Caco-2 (cell line): ENCODE results near the gene ANKRD36. TPM values are rescaled to one million over a fixed set of nuclear protein-coding genes. Genes with fewer than 3 reads are reported as not detected.
"Not testable (repeated sequence)": the region's sequence is repeated elsewhere in the genome, so short reads cannot be mapped to it uniquely, and the experiment has no call there.

Experiments used
- BruUV-seq: library from RNA; stranded (reverse); fragments of 400-500 nt; replicated peaks from 2 replicates; lab custom pipeline; 2021; lab: Mats Ljungman, UMichigan
- CTCF ChIA-PET: fragments of 300-600 bp; sonication (Branson Sonifier 250); formaldehyde crosslinking; loops from one replicate; lab custom pipeline; 2022; ENCODE audit warnings: antibody characterized with exemption; lab: Charles Lee
- POLR2A ChIA-PET: fragments of 300-600 bp; sonication (Branson Sonifier 250); formaldehyde crosslinking; loops from one replicate; lab custom pipeline; 2022; ENCODE audit warnings: antibody characterized with exemption; lab: Charles Lee
- DNase-seq, 2 experiments: peaks; one replicate each; pipeline versions ENCODE4 v3.0.0 to v3.0.0-alpha.2; 2020 to 2022
- H3K27me3 ChIP-seq: replicated peaks from 2 replicates; pipeline ENCODE4 v1.6.0; 2011; ENCODE audit warnings: low read length; ENCODE audit not compliant: control insufficient read depth, insufficient read depth
- H3K36me3 ChIP-seq: 2 replicates; pipeline ENCODE4 v1.5.1; 2011; ENCODE audit warnings: low read length; ENCODE audit not compliant: control insufficient read depth, insufficient read depth
- H3K4me1 ChIP-seq: fragments of 250-450 bp; sonication (Bioruptor Pico); 2 replicates; pipeline ENCODE4 v1.5.1; 2020; ENCODE audit warnings: mild to moderate bottlenecking
- H3K4me3 ChIP-seq: 2 replicates; pipeline ENCODE4 v1.5.1; 2011; ENCODE audit warnings: low read depth, mild to moderate bottlenecking, control low read depth, low read length
- H3K9me3 ChIP-seq: fragments of 250-450 bp; sonication (Bioruptor Pico); 2 replicates; pipeline ENCODE4 v1.5.1; 2020; ENCODE audit warnings: mild to moderate bottlenecking, moderate library complexity
- H3K27ac Mint-ChIP-seq: one replicate; pipeline ENCODE4 v1.8.0; 2022; ENCODE audit warnings: mixed read lengths; ENCODE audit not compliant: unreplicated experiment
- H3K27me3 Mint-ChIP-seq: one replicate; pipeline ENCODE4 v1.8.0; 2022; ENCODE audit warnings: mixed read lengths; ENCODE audit not compliant: insufficient read depth, unreplicated experiment
- H3K36me3 Mint-ChIP-seq: one replicate; pipeline ENCODE4 v1.8.0; 2022; ENCODE audit warnings: mild to moderate bottlenecking, mixed read lengths; ENCODE audit not compliant: insufficient read depth, unreplicated experiment
- H3K4me1 Mint-ChIP-seq: one replicate; pipeline ENCODE4 v1.8.0; 2022; ENCODE audit warnings: low read depth, mixed read lengths; ENCODE audit not compliant: unreplicated experiment
- H3K4me3 Mint-ChIP-seq: one replicate; pipeline ENCODE4 v1.8.0; 2022; ENCODE audit warnings: mild to moderate bottlenecking, moderate library complexity, mixed read lengths; ENCODE audit not compliant: unreplicated experiment
- H3K9me3 Mint-ChIP-seq: one replicate; pipeline ENCODE4 v1.8.0; 2022; ENCODE audit warnings: mixed read lengths; ENCODE audit not compliant: unreplicated experiment
- intact Hi-C: fragments of 100-400 bp; cut with micrococcal nuclease; formaldehyde crosslinking; loops from one replicate; pipeline ENCODE4 v1.10.0; 2022; ENCODE audit not compliant: unreplicated experiment
- total RNA-seq: library from RNA; stranded (reverse); gene quantifications from 2 replicates; pipeline ENCODE4 v1.2.3, GENCODE V29; 2022
- TF ChIP-seq, protein P1 (sequence below), 2 experiments: fragments of 200-600 bp in 1 of 2; IDR thresholded peaks; 1 replicate in 1 of 2; 2 replicates in 1 of 2; pipeline versions ENCODE4 v1.5.1 to v1.8.0; 2011 to 2022; ENCODE audit warnings: antibody characterized with exemption in 1 of 2, control low read depth in 1 of 2, inconsistent platforms in 1 of 2, low read depth in 1 of 2, low read length in 1 of 2, mild to moderate bottlenecking in 1 of 2, moderate library complexity in 1 of 2; ENCODE audit not compliant: insufficient read depth in 1 of 2, severe bottlenecking in 1 of 2, unreplicated experiment in 1 of 2

Gene ANKRD36
- total RNA-seq, 1 experiment from 2014 or later, result 26.9 TPM

DNA sequence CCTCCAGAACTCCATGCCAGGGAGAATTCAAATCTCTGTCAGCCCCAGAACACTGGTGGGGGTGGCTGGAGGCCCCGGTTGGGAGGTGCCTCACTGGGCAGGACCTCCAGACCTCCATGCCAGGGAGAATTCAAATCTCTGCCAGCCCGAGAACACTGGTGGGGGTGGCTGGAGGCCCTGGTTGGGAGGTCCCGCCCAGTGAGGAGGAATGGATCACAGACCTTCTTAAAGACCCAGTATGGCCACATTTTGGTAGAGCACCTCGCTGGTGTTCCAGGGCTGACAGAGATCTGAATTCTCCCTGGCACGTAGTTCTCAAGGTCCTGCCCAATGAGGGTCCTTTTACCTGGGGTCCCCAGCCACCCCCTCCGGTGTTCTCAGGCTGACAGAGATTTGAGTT is 153.5 kb downstream of the ANKRD36 start:
- intact Hi-C loops, H3K36me3 ChIP-seq, H3K4me1 Mint-ChIP-seq, H3K27me3 Mint-ChIP-seq, POLR2A ChIA-PET, H3K9me3 ChIP-seq, CTCF ChIA-PET, H3K27ac Mint-ChIP-seq, H3K9me3 Mint-ChIP-seq, H3K27me3 ChIP-seq, H3K4me3 Mint-ChIP-seq, H3K4me3 ChIP-seq, H3K4me1 ChIP-seq, BruUV-seq, H3K36me3 Mint-ChIP-seq, DNase-seq: not testable (repeated sequence)

DNA sequence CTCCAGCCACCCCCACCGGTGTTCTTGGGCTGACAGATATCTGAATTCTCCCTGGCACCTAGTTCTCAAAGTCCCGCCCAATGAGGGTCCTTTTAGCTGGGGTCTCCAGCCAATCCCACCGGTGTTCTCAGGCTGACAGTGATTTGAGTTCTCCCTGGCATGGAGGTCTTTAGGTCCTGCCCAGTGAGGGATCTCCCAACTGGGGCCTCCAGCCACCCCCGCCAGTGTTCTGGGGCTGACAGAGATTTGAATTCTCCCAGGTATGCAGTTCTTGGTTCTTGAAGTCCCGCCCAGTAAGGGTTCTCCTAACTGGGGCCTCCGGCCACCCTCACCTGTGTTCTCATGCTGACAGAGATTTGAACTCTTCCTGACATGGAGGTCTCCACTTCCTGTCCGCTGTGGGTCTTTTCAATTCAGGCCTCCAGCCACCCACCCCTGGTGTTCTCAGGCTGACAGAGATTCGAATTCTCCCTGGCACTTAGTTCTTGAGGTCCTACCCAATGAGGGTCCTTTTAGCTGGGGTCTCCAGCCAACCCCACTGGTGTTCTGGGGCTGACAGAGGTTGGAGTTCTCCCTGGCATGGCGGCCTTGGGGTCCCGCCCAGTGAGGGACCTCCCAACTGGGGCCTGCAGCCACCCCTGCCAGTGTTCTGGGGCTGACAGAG is 154.6 kb downstream of the ANKRD36 start:
- peaks cover 5% of the 10 kb centered on the region; the same call in 1 of the 2 replicates for H3K9me3 ChIP-seq
- no peaks in the 10 kb centered on the region for H3K4me1 Mint-ChIP-seq
- H3K4me3 Mint-ChIP-seq, result no peak overlapping the region
- no peaks in the 10 kb centered on the region for H3K36me3 ChIP-seq
- intact Hi-C loops, result no loop called here
- ChIA-PET POLR2A (no interaction called here), CTCF (no interaction called here)
- DNase-seq, result peak; percentile 5 to 34
- H3K4me3 ChIP-seq, result no peak overlapping the region
- no peaks in the 10 kb centered on the region for H3K27me3 ChIP-seq
- no peak overlapping the region for H3K27ac Mint-ChIP-seq
- TF ChIP-seq, protein P1, sequence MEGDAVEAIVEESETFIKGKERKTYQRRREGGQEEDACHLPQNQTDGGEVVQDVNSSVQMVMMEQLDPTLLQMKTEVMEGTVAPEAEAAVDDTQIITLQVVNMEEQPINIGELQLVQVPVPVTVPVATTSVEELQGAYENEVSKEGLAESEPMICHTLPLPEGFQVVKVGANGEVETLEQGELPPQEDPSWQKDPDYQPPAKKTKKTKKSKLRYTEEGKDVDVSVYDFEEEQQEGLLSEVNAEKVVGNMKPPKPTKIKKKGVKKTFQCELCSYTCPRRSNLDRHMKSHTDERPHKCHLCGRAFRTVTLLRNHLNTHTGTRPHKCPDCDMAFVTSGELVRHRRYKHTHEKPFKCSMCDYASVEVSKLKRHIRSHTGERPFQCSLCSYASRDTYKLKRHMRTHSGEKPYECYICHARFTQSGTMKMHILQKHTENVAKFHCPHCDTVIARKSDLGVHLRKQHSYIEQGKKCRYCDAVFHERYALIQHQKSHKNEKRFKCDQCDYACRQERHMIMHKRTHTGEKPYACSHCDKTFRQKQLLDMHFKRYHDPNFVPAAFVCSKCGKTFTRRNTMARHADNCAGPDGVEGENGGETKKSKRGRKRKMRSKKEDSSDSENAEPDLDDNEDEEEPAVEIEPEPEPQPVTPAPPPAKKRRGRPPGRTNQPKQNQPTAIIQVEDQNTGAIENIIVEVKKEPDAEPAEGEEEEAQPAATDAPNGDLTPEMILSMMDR (IDR thresholded peaks at IDR 0.05; ENCODE audit: insufficient read depth in 1 of 2, low read depth in 1 of 2, low read length in 1 of 2, severe bottlenecking in 1 of 2, unreplicated experiment in 1 of 2), result no peak
- H3K36me3 Mint-ChIP-seq, result peaks cover 9% of the 10 kb centered on the region
- H3K27me3 Mint-ChIP-seq, result no peaks in the 10 kb centered on the region
- no peaks in the 10 kb centered on the region for H3K9me3 Mint-ChIP-seq
- H3K4me1 ChIP-seq, result no peaks in the 10 kb centered on the region
- no TSS peak for BruUV-seq

DNA sequence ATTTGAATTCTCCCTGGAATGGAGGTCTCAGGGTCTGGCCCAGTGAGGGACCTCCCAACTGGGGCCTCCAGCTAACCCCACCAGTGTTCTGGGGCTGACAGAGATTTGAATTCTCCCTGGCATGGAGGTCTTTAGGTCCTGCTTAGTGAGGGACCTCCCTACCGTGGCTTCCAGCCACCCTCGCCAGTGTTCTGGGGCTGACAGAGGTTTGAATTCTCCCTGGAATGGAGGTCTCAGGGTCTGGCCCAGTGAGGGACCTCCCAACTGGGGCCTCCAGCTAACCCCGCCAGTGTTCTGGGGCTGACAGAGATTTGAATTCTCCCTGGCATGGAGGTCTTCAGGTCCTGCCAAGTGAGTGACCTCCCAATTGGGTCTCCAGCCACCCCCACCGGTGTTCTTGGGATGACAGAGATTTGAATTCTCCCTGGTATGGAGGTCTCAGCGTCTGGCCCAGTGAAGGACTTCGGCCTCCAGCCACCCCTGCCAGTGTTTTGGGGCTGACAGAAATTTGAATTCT is 155.2 kb downstream of the ANKRD36 start:
- H3K36me3 Mint-ChIP-seq, H3K9me3 ChIP-seq, H3K27me3 Mint-ChIP-seq, H3K4me1 ChIP-seq, H3K27me3 ChIP-seq, H3K4me3 ChIP-seq, intact Hi-C loops, POLR2A ChIA-PET, BruUV-seq, H3K9me3 Mint-ChIP-seq, H3K27ac Mint-ChIP-seq, H3K36me3 ChIP-seq, CTCF ChIA-PET, H3K4me3 Mint-ChIP-seq, H3K4me1 Mint-ChIP-seq: not testable (repeated sequence)
- DNase-seq, result peak; percentile 0 to 24

DNA sequence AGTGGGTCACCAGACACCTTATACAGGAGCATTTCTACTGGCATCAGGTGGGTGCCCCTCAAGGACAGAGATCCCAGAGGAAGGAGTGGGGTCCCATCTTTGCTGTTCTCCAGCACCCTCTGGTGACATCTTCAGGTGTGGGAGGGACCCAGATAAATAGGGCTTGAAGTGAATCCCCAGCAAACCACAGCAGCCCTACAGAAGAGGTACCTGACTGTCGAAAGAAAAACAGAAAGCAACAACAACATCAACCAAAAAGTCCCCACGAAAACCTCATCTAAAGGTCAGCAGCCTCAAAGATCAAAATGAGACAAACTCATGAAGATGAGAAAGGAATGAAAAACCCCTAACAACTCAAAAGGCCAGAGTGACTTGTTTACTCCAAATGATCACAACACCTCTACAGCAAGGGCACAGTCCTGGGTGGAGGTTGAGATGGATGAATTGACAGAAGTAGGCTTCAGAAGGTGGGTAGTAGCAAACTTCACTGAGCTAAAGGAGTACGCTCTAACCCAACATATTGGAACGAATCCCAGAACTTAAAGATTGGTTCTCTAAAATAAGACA is 163.4 kb downstream of the ANKRD36 start:
- H3K27ac Mint-ChIP-seq, CTCF ChIA-PET, BruUV-seq, H3K36me3 Mint-ChIP-seq, H3K36me3 ChIP-seq, H3K27me3 Mint-ChIP-seq, DNase-seq, H3K9me3 ChIP-seq, H3K27me3 ChIP-seq, H3K4me1 Mint-ChIP-seq, H3K9me3 Mint-ChIP-seq, intact Hi-C loops, H3K4me3 Mint-ChIP-seq, POLR2A ChIA-PET, H3K4me1 ChIP-seq, H3K4me3 ChIP-seq: not testable (repeated sequence)

DNA sequence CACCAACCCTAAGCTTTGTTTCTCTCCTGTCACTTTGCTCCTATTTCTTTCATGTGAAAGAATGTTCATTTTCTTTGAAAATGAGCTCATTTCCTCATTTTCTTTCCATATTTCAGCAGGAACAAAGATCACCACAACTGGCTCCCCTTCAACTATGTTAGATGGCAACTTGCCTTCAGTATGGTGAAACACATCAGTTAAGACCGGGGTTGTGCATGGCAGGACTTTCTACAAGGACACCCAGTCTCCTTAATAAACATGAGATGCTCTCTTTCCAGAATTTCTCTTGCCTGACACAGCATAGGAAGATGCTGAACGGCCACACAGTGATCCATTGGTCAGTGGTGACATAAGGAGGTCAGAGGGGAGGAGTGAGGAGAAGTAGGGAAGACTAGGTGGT is 172.2 kb downstream of the ANKRD36 start:
- H3K36me3 ChIP-seq, H3K4me1 ChIP-seq, H3K27ac Mint-ChIP-seq, intact Hi-C loops, H3K36me3 Mint-ChIP-seq, CTCF ChIA-PET, H3K27me3 ChIP-seq, BruUV-seq, H3K27me3 Mint-ChIP-seq, H3K4me3 Mint-ChIP-seq, DNase-seq, H3K4me3 ChIP-seq, H3K9me3 ChIP-seq, H3K4me1 Mint-ChIP-seq, H3K9me3 Mint-ChIP-seq, POLR2A ChIA-PET: not testable (repeated sequence)

DNA sequence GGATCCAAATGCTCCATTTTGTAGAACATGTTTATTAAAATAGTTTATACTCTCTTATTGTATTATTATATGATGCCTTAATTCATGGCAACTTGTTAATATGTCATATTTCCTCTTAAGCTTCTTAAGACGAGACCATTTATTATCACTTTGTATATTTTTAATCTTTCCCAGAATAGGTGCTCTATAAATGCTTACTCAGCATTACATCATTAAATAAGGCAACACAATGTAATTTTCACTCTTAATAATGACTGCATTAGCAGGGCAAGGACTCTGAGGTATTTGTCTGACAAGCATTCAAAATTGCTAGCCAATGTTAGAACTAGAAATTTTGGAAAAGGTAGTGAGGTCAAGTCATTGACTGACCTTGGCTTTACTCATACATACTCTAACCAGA is 180.7 kb downstream of the ANKRD36 start:
- H3K4me1 ChIP-seq, H3K36me3 Mint-ChIP-seq, H3K4me3 ChIP-seq, H3K36me3 ChIP-seq, BruUV-seq, H3K27ac Mint-ChIP-seq, H3K9me3 ChIP-seq, POLR2A ChIA-PET, DNase-seq, H3K9me3 Mint-ChIP-seq, H3K4me1 Mint-ChIP-seq, H3K27me3 Mint-ChIP-seq, H3K27me3 ChIP-seq, intact Hi-C loops, H3K4me3 Mint-ChIP-seq, CTCF ChIA-PET: not testable (repeated sequence)
